GM18951 (cell line): Measurements from ENCODE around the gene GPC3.

Source experiments
- POLR2A ChIP-seq: IDR thresholded peaks from 4 replicates; pipeline ENCODE4 v1.6.1; 2011; ENCODE audit warnings: mild to moderate bottlenecking; ENCODE audit not compliant: insufficient read length, insufficient read depth; ENCODE audit errors: extremely low read depth
- in situ Hi-C: fragments of 300-500 bp; cut with MboI; formaldehyde crosslinking; loops from one replicate; pipeline ENCODE4 v1.12.0; 2022; ENCODE audit warnings: low sequenced_read_pairs, mixed read lengths, inconsistent platforms; ENCODE audit not compliant: unreplicated experiment

GPC3 gene

GRCh38 chrX:133987188-133987587 is 1.8 kb upstream of the GPC3 start:
- TF ChIP-seq POLR2A = no peak
- in situ Hi-C loops = no loop called here

GRCh38 chrX:133985967-133986683 is 731 bp upstream of the GPC3 start:
- in situ Hi-C loops = no loop called here
- no peak for TF ChIP-seq POLR2A

- in situ Hi-C loops = no loop called here
- no peak for TF ChIP-seq POLR2A
Measured at GRCh38 chrX:133984857-133985163, 584 bp downstream of the GPC3 start.

- TF ChIP-seq POLR2A = no peak
- in situ Hi-C loops = no loop called here
Measured at GRCh38 chrX:133983974-133984845, 1.2 kb downstream of the GPC3 start.

- in situ Hi-C loops = no loop called here
Measured at GRCh38 chrX:133983256-133983973, 2.0 kb downstream of the GPC3 start.

GRCh38 chrX:133981924-133982323 is 3.5 kb downstream of the GPC3 start:
- in situ Hi-C loops = no loop called here
- no peak for TF ChIP-seq POLR2A

More at GRCh38 chrX:133983256-133983973, 2.0 kb downstream of the GPC3 start:
- TF ChIP-seq POLR2A = no peak

GRCh38 chrX:133980832-133981588 is 4.4 kb downstream of the GPC3 start:
- in situ Hi-C loops = no loop called here
- TF ChIP-seq POLR2A = no peak

- TF ChIP-seq POLR2A = no peak
- in situ Hi-C loops = no loop called here
Measured at GRCh38 chrX:133980406-133980805, 5.0 kb downstream of the GPC3 start.

- in situ Hi-C loops = no loop called here
- TF ChIP-seq POLR2A = no peak
Measured at GRCh38 chrX:133979641-133980230, 5.7 kb downstream of the GPC3 start.

GRCh38 chrX:133973704-133974103 is 11.7 kb downstream of the GPC3 start:
- no peak for TF ChIP-seq POLR2A
- in situ Hi-C loops = no loop called here

- in situ Hi-C loops = no loop called here
- no peak for TF ChIP-seq POLR2A
Measured at GRCh38 chrX:133972916-133973315, 12.5 kb downstream of the GPC3 start.

- in situ Hi-C loops = no loop called here
- no peak for TF ChIP-seq POLR2A
Measured at GRCh38 chrX:133971586-133971985, 13.8 kb downstream of the GPC3 start.
